Naive thymus-derived CD8-positive, alpha-beta T cell (primary cell): Measurements from ENCODE around the gene COL25A1. TPM values are rescaled to one million over a fixed set of nuclear protein-coding genes. Genes with fewer than 3 reads are reported as not detected.
A peak's percentile ranks its signal among the peaks of the same experiment; 100 is the strongest.

Source experiments
- ATAC-seq, 2 donors: fragments of 150-1000 bp; cut with Tn5 transposase in 1 of 2; sonication (Bioruptor Pico), chemical (Tn5 transposase) in 1 of 2; 1 replicate in 1 of 2; 2 replicates in 1 of 2; pipeline ENCODE4 v1.10.0; 2021; ENCODE audit warnings: mild to moderate bottlenecking in 2 of 2, moderate library complexity in 2 of 2
- POLR2A ChIA-PET: fragments of 350-600 bp; sonication (Branson Sonifier 250); formaldehyde crosslinking; loops from one replicate; lab custom pipeline; 2021; ENCODE audit warnings: antibody characterized with exemption; lab: Charles Lee
- DNase-seq, 10 donors: peaks; one replicate each; pipeline versions ENCODE4 v3.0.0 to v3.0.0-alpha.2; 2020 to 2022
- H3K27ac Mint-ChIP-seq, 10 donors: one replicate each; pipeline ENCODE4 v1.8.0; 2020 to 2022; ENCODE audit warnings: mild to moderate bottlenecking in 10 of 10, mixed read lengths in 10 of 10, moderate library complexity in 4 of 10, inconsistent platforms in 1 of 10
- H3K27me3 Mint-ChIP-seq, 5 donors: one replicate each; pipeline ENCODE4 v1.8.0; 2021 to 2022; ENCODE audit warnings: mixed read lengths in 5 of 5
- H3K36me3 Mint-ChIP-seq, 3 donors: one replicate each; pipeline ENCODE4 v1.8.0; 2020 to 2022; ENCODE audit warnings: mixed read lengths in 3 of 3, mild to moderate bottlenecking in 2 of 3, inconsistent platforms in 1 of 3
- H3K4me1 Mint-ChIP-seq, 4 donors: one replicate each; pipeline ENCODE4 v1.8.0; 2021 to 2022; ENCODE audit warnings: mixed read lengths in 4 of 4
- H3K4me3 Mint-ChIP-seq, 10 donors: one replicate each; pipeline ENCODE4 v1.8.0; 2020 to 2022; ENCODE audit warnings: mild to moderate bottlenecking in 10 of 10, mixed read lengths in 10 of 10, moderate library complexity in 6 of 10, inconsistent platforms in 1 of 10
- H3K9me3 Mint-ChIP-seq, 9 donors: one replicate each; pipeline ENCODE4 v1.8.0; 2020 to 2022; ENCODE audit warnings: mixed read lengths in 9 of 9, mild to moderate bottlenecking in 3 of 9, inconsistent platforms in 1 of 9, moderate library complexity in 1 of 9
- polyA plus RNA-seq, 3 donors: library from polyadenylated mRNA; unstranded; fragments of 300-500 nt; fragmentation: Illumina TruSeq; gene quantifications; one replicate each; pipeline ENCODE4 v1.2.3, GENCODE V29; 2021
- total RNA-seq, 8 experiments: library from RNA in 2 of 8; stranded (reverse) in 2 of 8; gene quantifications; one replicate each; pipeline ENCODE4 v1.2.3 and lab custom pipeline; 2021 to 2026

Gene COL25A1
- total and polyA plus RNA-seq, 5 experiments from 2014 or later, result 0.10 to 1.2 TPM; not detected in 3

GRCh38 chr4:108796173-108796572, 506.3 kb downstream of the COL25A1 start:
- DNase-seq (no peak), ATAC-seq (no peak)
- H3K36me3 Mint-ChIP-seq, result no peaks in the 10 kb centered on the region
- no peaks in the 10 kb centered on the region for H3K4me1 Mint-ChIP-seq
- no peak overlapping the region for H3K27ac Mint-ChIP-seq
- H3K4me3 Mint-ChIP-seq, result no peak overlapping the region
- H3K27me3 Mint-ChIP-seq, result peaks cover 0 to 1% (median 0%) of the 10 kb centered on the region in 5 donors
- POLR2A ChIA-PET, result no interaction called here
- H3K9me3 Mint-ChIP-seq, result no peaks in the 10 kb centered on the region

DNA sequence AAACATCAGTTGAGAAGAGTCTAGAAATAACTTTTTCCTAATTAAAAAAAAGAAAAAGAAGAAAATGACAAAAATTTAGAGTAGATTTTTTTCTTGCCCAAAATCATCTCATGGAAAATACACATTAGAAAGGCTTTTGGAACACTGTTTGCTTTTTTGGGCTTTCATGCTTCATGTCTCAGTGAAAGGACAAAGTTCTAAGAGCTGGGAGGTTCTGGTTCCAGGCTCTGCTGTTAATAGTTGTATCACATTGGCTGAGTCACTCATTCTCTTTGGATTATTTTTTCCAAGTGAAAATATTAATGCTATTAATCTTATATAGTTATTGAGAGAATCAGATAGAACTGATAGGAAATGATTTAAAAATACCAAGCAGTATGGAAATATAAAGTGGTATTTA, 506.7 kb downstream of the COL25A1 start:
- Mint-ChIP-seq H3K27me3 (peaks cover 0 to 1% (median 0%) of the 10 kb centered on the region in 5 donors), H3K4me1 (no peaks in the 10 kb centered on the region), H3K27ac (no peak overlapping the region), H3K4me3 (no peak overlapping the region), H3K36me3 (no peaks in the 10 kb centered on the region), H3K9me3 (no peaks in the 10 kb centered on the region)
- DNase-seq (no peak), ATAC-seq (no peak)
- POLR2A ChIA-PET, result no interaction called here

DNA sequence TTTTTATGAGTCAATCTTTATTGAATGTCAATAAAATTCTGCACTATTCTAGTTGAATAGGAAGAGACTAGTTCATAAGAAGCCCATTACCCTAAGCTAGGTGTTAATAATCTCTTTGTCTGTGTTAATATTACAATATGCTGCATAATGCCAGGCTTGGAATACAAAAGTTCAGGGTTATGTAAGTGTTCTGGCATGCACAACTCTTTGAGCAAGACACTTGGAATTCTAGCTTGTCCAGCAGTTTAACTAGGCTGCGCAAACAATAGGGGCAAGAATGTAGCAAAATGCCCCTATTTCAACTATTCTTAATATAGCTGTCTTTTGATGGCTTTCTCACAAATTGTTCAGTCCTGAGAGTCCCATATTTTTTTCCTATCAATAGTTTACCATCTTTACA, 508.3 kb downstream of the COL25A1 start:
- Mint-ChIP-seq H3K9me3 (no peaks in the 10 kb centered on the region), H3K4me3 (no peak overlapping the region)

DNA sequence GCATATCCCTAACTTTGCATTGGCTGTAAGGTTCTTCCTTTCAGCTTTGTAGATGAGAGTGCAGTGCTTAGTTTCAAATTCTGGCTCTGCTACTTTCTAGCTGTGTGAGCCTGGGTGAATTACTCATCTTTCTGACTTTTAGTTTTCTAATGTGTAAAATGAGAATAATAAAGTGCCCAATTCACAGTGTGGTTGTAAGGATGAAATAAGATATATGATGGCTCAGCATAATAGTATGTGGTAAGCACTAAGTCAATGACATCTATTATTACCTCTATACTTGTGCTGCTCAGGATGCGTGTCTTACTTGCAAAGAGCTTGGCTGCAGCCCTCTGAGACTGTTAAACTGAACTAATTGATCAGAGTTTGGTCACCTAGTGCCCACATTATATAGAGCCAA, 509.0 kb downstream of the COL25A1 start:
- POLR2A ChIA-PET, result no interaction called here
- no peak overlapping the region for H3K4me3 Mint-ChIP-seq

More for the DNA sequence above, 508.3 kb downstream of the COL25A1 start:
- no peak for DNase-seq
- POLR2A ChIA-PET, result no interaction called here
- no peak for ATAC-seq
- no peak overlapping the region for H3K27ac Mint-ChIP-seq
- H3K27me3 Mint-ChIP-seq, result peaks cover 0 to 1% (median 0%) of the 10 kb centered on the region in 5 donors
- H3K36me3 Mint-ChIP-seq, result no peaks in the 10 kb centered on the region
- H3K4me1 Mint-ChIP-seq, result no peaks in the 10 kb centered on the region

DNA sequence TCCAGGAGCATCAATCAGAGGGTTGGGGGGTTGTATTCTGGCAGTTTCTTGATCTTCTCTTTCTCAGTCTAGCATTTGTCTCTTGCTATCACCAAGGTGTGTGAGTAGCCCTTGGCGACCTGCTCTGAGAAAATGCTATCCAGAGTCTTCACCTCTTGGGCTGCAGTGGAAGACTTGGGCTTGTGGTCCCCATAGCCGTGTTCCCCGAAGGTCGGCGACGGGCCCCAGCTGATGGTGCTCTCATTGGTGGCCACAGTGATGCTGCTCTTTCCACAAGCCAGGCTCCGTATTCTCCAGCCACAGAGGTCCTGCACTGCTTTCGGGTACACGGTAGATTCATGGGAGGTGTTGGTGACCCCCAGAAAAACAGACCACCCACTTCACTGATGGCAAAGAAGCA, 513.7 kb downstream of the COL25A1 start:
- H3K4me3 Mint-ChIP-seq, result no peak overlapping the region
- ATAC-seq (no peak), DNase-seq (no peak)
- POLR2A ChIA-PET, result no interaction called here
- H3K4me1 Mint-ChIP-seq, result peaks cover 0 to 2% (median 0%) of the 10 kb centered on the region in 4 donors
- H3K27me3 Mint-ChIP-seq, result no peaks in the 10 kb centered on the region
- H3K36me3 Mint-ChIP-seq, result no peaks in the 10 kb centered on the region
- H3K9me3 Mint-ChIP-seq, result no peaks in the 10 kb centered on the region
- no peak overlapping the region for H3K27ac Mint-ChIP-seq

More for the DNA sequence above, 509.0 kb downstream of the COL25A1 start:
- Mint-ChIP-seq H3K4me1 (no peaks in the 10 kb centered on the region), H3K9me3 (no peaks in the 10 kb centered on the region), H3K27ac (no peak overlapping the region), H3K27me3 (peaks cover 0 to 1% (median 0%) of the 10 kb centered on the region in 5 donors), H3K36me3 (no peaks in the 10 kb centered on the region)
- ATAC-seq (no peak), DNase-seq (no peak)

DNA sequence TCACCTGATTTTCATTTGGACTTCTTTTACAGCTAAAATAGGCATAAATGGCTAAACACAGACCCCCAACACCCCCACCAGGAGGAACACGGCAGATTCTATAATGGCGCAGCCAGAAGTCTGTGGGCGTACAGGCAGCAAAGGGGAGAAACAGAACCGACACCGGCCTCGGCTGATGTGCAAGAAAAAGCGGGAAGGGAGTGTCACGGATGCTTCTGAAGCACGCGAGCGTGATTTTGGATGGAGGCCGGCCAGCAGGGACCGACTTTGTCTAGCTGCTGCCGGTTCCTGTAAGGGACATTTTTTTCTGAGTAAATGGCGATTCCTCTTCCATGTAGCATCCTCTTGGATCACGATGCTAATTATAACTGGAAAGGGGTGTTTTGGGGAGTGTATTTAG, 514.7 kb downstream of the COL25A1 start:
- H3K27ac Mint-ChIP-seq, result no peak overlapping the region
- DNase-seq (no peak), ATAC-seq (no peak)
- H3K4me3 Mint-ChIP-seq, result no peak overlapping the region
- H3K36me3 Mint-ChIP-seq, result no peaks in the 10 kb centered on the region
- H3K27me3 Mint-ChIP-seq, result no peaks in the 10 kb centered on the region
- no peaks in the 10 kb centered on the region for H3K9me3 Mint-ChIP-seq
- peaks cover 0 to 2% (median 0%) of the 10 kb centered on the region in 4 donors for H3K4me1 Mint-ChIP-seq
- POLR2A ChIA-PET, result no interaction called here

- POLR2A ChIA-PET, result no interaction called here
- ATAC-seq, result no peak
These were observed 515.4 kb downstream of the COL25A1 start for GRCh38 chr4:108787106-108787505.

DNA sequence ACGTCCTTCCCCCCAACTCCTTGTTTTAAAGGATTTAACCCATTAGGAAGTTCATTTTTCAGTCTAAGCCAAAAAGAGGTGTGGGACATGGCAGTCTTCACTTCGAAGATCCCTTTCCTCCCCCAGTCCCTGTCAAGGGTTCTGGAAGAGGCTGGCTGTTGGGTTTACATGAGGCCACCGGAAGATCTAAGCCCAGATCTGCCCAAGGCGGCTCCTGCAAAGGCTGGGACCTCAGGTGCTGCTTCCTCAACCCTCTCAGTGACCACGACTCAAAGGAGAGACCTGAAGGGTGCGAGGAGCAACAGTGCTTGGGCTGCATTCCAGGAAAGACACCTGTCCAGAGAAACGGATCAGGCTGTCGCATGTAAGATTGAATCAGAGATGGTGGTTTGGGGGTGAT, 516.1 kb downstream of the COL25A1 start:
- Mint-ChIP-seq H3K4me3 (no peak overlapping the region), H3K4me1 (peaks cover 0 to 2% (median 0%) of the 10 kb centered on the region in 4 donors), H3K27ac (peak overlapping the region in 1 of 10 donors; percentile 79), H3K9me3 (no peaks in the 10 kb centered on the region), H3K36me3 (no peaks in the 10 kb centered on the region), H3K27me3 (peaks cover 0 to 1% (median 0%) of the 10 kb centered on the region in 5 donors)
- POLR2A ChIA-PET, result no interaction called here
- DNase-seq, result no peak
- ATAC-seq, result no peak

More at GRCh38 chr4:108787106-108787505, 515.4 kb downstream of the COL25A1 start:
- H3K27me3 Mint-ChIP-seq, result peaks cover 0 to 1% (median 0%) of the 10 kb centered on the region in 5 donors
- no peak for DNase-seq
- no peaks in the 10 kb centered on the region for H3K9me3 Mint-ChIP-seq
- H3K27ac Mint-ChIP-seq, result no peak overlapping the region
- H3K4me1 Mint-ChIP-seq, result peaks cover 0 to 2% (median 0%) of the 10 kb centered on the region in 4 donors
- H3K4me3 Mint-ChIP-seq, result no peak overlapping the region
- no peaks in the 10 kb centered on the region for H3K36me3 Mint-ChIP-seq

DNA sequence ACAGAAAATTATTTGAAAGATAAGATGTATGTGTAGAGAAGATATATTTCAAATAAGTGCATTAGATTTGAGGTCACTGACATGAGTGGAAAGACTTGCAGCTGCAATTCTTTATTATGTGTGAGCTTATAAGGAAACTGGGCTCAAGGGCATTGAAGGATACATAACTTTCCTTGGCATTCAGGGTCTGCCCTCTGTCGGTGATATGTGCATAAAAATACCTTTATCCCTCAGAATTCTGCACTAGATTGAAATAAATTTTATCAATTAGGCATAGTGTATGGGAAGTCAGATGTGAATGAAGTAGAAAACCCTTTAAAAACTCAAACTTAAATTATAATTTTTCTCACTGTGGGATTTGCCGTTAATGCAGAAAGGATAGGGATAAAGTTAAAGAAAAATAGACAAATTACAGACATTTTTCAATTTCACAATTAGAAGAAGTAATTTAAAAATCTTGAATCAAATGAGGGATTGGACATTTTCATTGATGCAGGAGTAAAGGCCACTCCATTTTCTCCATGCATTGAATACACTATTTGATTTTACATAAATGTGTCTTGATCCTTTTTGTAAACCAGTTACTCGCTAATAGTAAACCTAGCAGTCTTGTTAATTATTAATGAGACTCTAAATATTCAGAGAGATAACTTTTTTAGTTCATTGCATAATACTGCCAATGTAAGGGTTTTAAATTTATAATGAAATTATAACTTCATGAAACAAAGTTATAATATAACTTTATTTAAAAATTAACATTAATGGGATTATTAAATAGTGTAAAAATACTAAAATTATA, 518.6 kb downstream of the COL25A1 start:
- H3K9me3 Mint-ChIP-seq, result no peaks in the 10 kb centered on the region
- peaks cover 0 to 5% (median 0%) of the 10 kb centered on the region in 5 donors for H3K27me3 Mint-ChIP-seq
- POLR2A ChIA-PET, result no interaction called here
- H3K4me1 Mint-ChIP-seq, result peaks cover 0 to 2% (median 0%) of the 10 kb centered on the region in 4 donors
- H3K36me3 Mint-ChIP-seq, result no peaks in the 10 kb centered on the region
- no peak overlapping the region for H3K27ac Mint-ChIP-seq
- DNase-seq, result peak in 1 of 10 donors; percentile 9
- ATAC-seq, result no peak
- H3K4me3 Mint-ChIP-seq, result no peak overlapping the region

GRCh38 chr4:108779958-108780357, 522.5 kb downstream of the COL25A1 start:
- H3K9me3 Mint-ChIP-seq, result no peaks in the 10 kb centered on the region
- H3K4me1 Mint-ChIP-seq, result no peaks in the 10 kb centered on the region
- H3K27me3 Mint-ChIP-seq, result peaks cover 5 to 17% (median 7%) of the 10 kb centered on the region in 5 donors
- POLR2A ChIA-PET, result no interaction called here
- no peak overlapping the region for H3K4me3 Mint-ChIP-seq
- no peak for ATAC-seq
- DNase-seq, result no peak
- no peaks in the 10 kb centered on the region for H3K36me3 Mint-ChIP-seq
- peak overlapping the region in 1 of 10 donors; percentile 21 for H3K27ac Mint-ChIP-seq

GRCh38 chr4:108777388-108777787, 525.1 kb downstream of the COL25A1 start:
- ATAC-seq (no peak), DNase-seq (no peak)
- H3K9me3 Mint-ChIP-seq, result no peaks in the 10 kb centered on the region
- POLR2A ChIA-PET, result no interaction called here
- no peak overlapping the region for H3K4me3 Mint-ChIP-seq
- H3K27me3 Mint-ChIP-seq, result peaks cover 7 to 19% (median 12%) of the 10 kb centered on the region in 5 donors
- H3K27ac Mint-ChIP-seq, result no peak overlapping the region
- H3K4me1 Mint-ChIP-seq, result peaks cover 0 to 2% (median 0%) of the 10 kb centered on the region in 4 donors
- no peaks in the 10 kb centered on the region for H3K36me3 Mint-ChIP-seq

- POLR2A ChIA-PET, result no interaction called here
- Mint-ChIP-seq H3K27ac (no peak overlapping the region), H3K36me3 (no peaks in the 10 kb centered on the region), H3K9me3 (no peaks in the 10 kb centered on the region), H3K4me3 (no peak overlapping the region), H3K4me1 (peaks cover 0 to 2% (median 0%) of the 10 kb centered on the region in 4 donors), H3K27me3 (peaks cover 7 to 18% (median 12%) of the 10 kb centered on the region in 5 donors)
- DNase-seq, result no peak
- no peak for ATAC-seq
These were observed 526.5 kb downstream of the COL25A1 start for GRCh38 chr4:108775921-108776320.

GRCh38 chr4:108774809-108775530, 527.5 kb downstream of the COL25A1 start:
- DNase-seq (no peak), ATAC-seq (no peak)
- Mint-ChIP-seq H3K4me3 (no peak overlapping the region), H3K36me3 (no peaks in the 10 kb centered on the region), H3K27ac (no peak overlapping the region), H3K27me3 (peaks cover 7 to 15% (median 11%) of the 10 kb centered on the region in 5 donors), H3K9me3 (no peaks in the 10 kb centered on the region), H3K4me1 (peaks cover 0 to 2% (median 0%) of the 10 kb centered on the region in 4 donors)
- POLR2A ChIA-PET, result interaction anchor here (0.6 kb wide), 1 partner anchor 680 kb away, joined by 3 read pairs; no protein-coding TSS in a partner anchor
